Trophoblast cell (in vitro differentiated cells and primary cell): Measurements from ENCODE around the gene OGDHL.

Experiments used
- DNase-seq, 2 donors: peaks; one replicate each; pipeline ENCODE4 v3.0.0-alpha.2; 2016
- H2AFZ ChIP-seq: 2 replicates; pipeline ENCODE4 v1.6.1; 2013; ENCODE audit warnings: low read length, moderate library complexity, mild to moderate bottlenecking; ENCODE audit not compliant: insufficient read depth, poor library complexity
- H2AK5ac ChIP-seq: 2 replicates; pipeline ENCODE4 v1.6.1; 2013; ENCODE audit warnings: mild to moderate bottlenecking, low read length
- H2BK120ac ChIP-seq: 2 replicates; pipeline ENCODE4 v1.6.1; 2013; ENCODE audit warnings: low read length, mild to moderate bottlenecking, moderate library complexity; ENCODE audit not compliant: insufficient read depth, poor library complexity
- H2BK12ac ChIP-seq: 2 replicates; pipeline ENCODE4 v1.6.1; 2013; ENCODE audit warnings: mild to moderate bottlenecking, low read length, moderate library complexity
- H2BK5ac ChIP-seq: 2 replicates; pipeline ENCODE4 v1.6.1; 2013; ENCODE audit warnings: low read length, low read depth, moderate library complexity, mild to moderate bottlenecking; ENCODE audit not compliant: poor library complexity
- H3K14ac ChIP-seq: 2 replicates; pipeline ENCODE4 v1.6.1; 2013; ENCODE audit warnings: mild to moderate bottlenecking, low read length
- H3K18ac ChIP-seq: 2 replicates; pipeline ENCODE4 v1.6.1; 2013; ENCODE audit warnings: mild to moderate bottlenecking, low read length
- H3K23ac ChIP-seq: 2 replicates; pipeline ENCODE4 v1.6.1; 2013; ENCODE audit warnings: low read length
- H3K27ac ChIP-seq: 2 replicates; pipeline ENCODE4 v1.5.1; 2013; ENCODE audit warnings: low read depth, mild to moderate bottlenecking, inconsistent platforms, low read length, moderate library complexity
- H3K27me3 ChIP-seq: 2 replicates; pipeline ENCODE4 v1.6.1; 2013; ENCODE audit warnings: inconsistent platforms, mild to moderate bottlenecking, low read length, moderate library complexity; ENCODE audit not compliant: insufficient read depth
- H3K36me3 ChIP-seq, 2 experiments: 1 replicate in 1 of 2; 2 replicates in 1 of 2; pipeline ENCODE4 v1.6.1; 2013; ENCODE audit warnings: low read length in 2 of 2, mild to moderate bottlenecking in 2 of 2, moderate library complexity in 1 of 2; ENCODE audit not compliant: insufficient read depth in 2 of 2, control insufficient read depth in 1 of 2
- H3K4ac ChIP-seq: 2 replicates; pipeline ENCODE4 v1.6.1; 2013; ENCODE audit warnings: low read depth, mild to moderate bottlenecking, low read length, moderate library complexity
- H3K4me1 ChIP-seq, 2 experiments: 1 replicate in 1 of 2; 2 replicates in 1 of 2; pipeline ENCODE4 v1.6.1; 2013; ENCODE audit warnings: low read length in 2 of 2, mild to moderate bottlenecking in 2 of 2, moderate library complexity in 1 of 2; ENCODE audit not compliant: insufficient read depth in 2 of 2, control insufficient read depth in 1 of 2
- H3K4me2 ChIP-seq: 2 replicates; pipeline ENCODE4 v1.6.1; 2013; ENCODE audit warnings: inconsistent platforms, mild to moderate bottlenecking, low read length, moderate library complexity
- H3K4me3 ChIP-seq: 2 replicates; pipeline ENCODE4 v1.5.1; 2013; ENCODE audit warnings: mild to moderate bottlenecking, low read depth, low read length, inconsistent platforms
- H3K79me1 ChIP-seq: one replicate; pipeline ENCODE4 v1.6.1; 2013; ENCODE audit warnings: low read length
- H3K79me2 ChIP-seq: 2 replicates; pipeline ENCODE4 v1.6.1; 2013; ENCODE audit warnings: low read length, mild to moderate bottlenecking; ENCODE audit not compliant: control insufficient read depth, insufficient read depth, poor library complexity
- H3K9ac ChIP-seq: 2 replicates; pipeline ENCODE4 v1.6.1; 2013; ENCODE audit warnings: mild to moderate bottlenecking, low read length
- H3K9me3 ChIP-seq: 2 replicates; pipeline ENCODE4 v1.6.1; 2013; ENCODE audit warnings: low read depth, mild to moderate bottlenecking, control low read depth, inconsistent platforms, low read length; ENCODE audit not compliant: insufficient read depth
- H4K12ac ChIP-seq: 2 replicates; pipeline ENCODE4 v1.6.1; 2013; ENCODE audit warnings: low read depth, mild to moderate bottlenecking, low read length, moderate library complexity
- H4K8ac ChIP-seq: 2 replicates; pipeline ENCODE4 v1.6.1; 2013; ENCODE audit warnings: low read depth, mild to moderate bottlenecking, low read length, moderate library complexity
- H4K91ac ChIP-seq: one replicate; pipeline ENCODE4 v1.6.1; 2013; ENCODE audit warnings: low read depth, mild to moderate bottlenecking, low read length, moderate library complexity
- WGBS: extraction: QIAGEN DNeasy Blood & Tissue Kit; methylation state at CpG from one replicate; pipeline ENCODE4 v1.1.7; 2013; ENCODE audit warnings: missing lambda C conversion rate; ENCODE audit not compliant: insufficient read length, insufficient coverage; ENCODE audit errors: extremely low coverage; 5-methylcytosine and 5-hydroxymethylcytosine counted together

OGDHL gene

DNA sequence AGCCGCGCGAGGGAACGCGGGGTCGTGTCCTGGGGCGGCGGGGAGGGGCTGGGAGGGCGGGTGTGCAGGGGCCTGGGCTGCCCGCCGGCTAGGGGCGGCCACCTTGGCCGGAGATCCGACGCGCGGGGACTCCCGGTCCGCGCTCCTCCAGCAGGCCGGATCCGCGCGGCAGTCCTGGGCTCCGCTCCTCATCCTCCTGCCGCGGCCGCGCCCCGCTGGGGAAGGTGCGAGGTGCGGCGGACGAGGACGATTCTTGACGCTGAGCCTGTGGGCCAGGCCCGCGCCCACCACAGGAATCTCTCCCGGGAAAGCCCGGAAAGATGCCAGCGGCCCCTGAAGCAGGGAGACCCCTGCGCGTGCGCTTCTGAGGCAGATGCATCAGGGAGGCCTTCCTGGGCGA is 6.6 kb upstream of the OGDHL start:
- Histone ChIP-seq H2AK5ac (no peak overlapping the region), H3K27me3 (peaks cover 4% of the 10 kb centered on the region), H4K8ac (no peak overlapping the region), H3K36me3 (no peaks in the 10 kb centered on the region), H3K4me1 (no peaks in the 10 kb centered on the region), H3K27ac (no peak overlapping the region), H3K9me3 (no peaks in the 10 kb centered on the region), H4K12ac (no peak overlapping the region), H3K9ac (no peak overlapping the region), H2BK5ac (no peak overlapping the region), H2AFZ (no peak overlapping the region), H2BK120ac (no peak overlapping the region), H3K4me2 (no peak overlapping the region), H3K14ac (no peak overlapping the region), H2BK12ac (no peak overlapping the region), H3K4me3 (no peak overlapping the region), H3K79me2 (no peaks in the 10 kb centered on the region), H3K79me1 (no peaks in the 10 kb centered on the region), H3K23ac (no peak overlapping the region), H3K4ac (no peak overlapping the region), H3K18ac (no peak overlapping the region), H4K91ac (no peak overlapping the region)
- no peak for DNase-seq
- WGBS: no CpG with 5 or more reads among the region's 45 CpGs

- H3K23ac ChIP-seq: no peak overlapping the region
- no peak overlapping the region for H3K14ac ChIP-seq
- no peaks in the 10 kb centered on the region for H3K36me3 ChIP-seq
- H2BK120ac ChIP-seq: no peak overlapping the region
- peak overlapping the region; percentile 11 for H3K4me2 ChIP-seq
- DNase-seq: no peak
- no CpG with 5 or more reads among the region's 38 CpGs for WGBS
- no peaks in the 10 kb centered on the region for H3K79me2 ChIP-seq
- no peak overlapping the region for H3K4me3 ChIP-seq
- H4K8ac ChIP-seq: no peak overlapping the region
- no peak overlapping the region for H3K18ac ChIP-seq
- H2AK5ac ChIP-seq: no peak overlapping the region
- H3K9ac ChIP-seq: no peak overlapping the region
- H4K12ac ChIP-seq: no peak overlapping the region
- H4K91ac ChIP-seq: no peak overlapping the region
- H3K27ac ChIP-seq: no peak overlapping the region
- no peak overlapping the region for H2BK12ac ChIP-seq
- no peaks in the 10 kb centered on the region for H3K79me1 ChIP-seq
- H3K4ac ChIP-seq: no peak overlapping the region
- no peaks in the 10 kb centered on the region for H3K9me3 ChIP-seq
- no peak overlapping the region for H2BK5ac ChIP-seq
- no peak overlapping the region for H2AFZ ChIP-seq
- H3K4me1 ChIP-seq: no peaks in the 10 kb centered on the region
- peaks cover 4% of the 10 kb centered on the region for H3K27me3 ChIP-seq
Observed at GRCh38 chr10:49768329-49768728, 6.2 kb upstream of the OGDHL start.

DNA sequence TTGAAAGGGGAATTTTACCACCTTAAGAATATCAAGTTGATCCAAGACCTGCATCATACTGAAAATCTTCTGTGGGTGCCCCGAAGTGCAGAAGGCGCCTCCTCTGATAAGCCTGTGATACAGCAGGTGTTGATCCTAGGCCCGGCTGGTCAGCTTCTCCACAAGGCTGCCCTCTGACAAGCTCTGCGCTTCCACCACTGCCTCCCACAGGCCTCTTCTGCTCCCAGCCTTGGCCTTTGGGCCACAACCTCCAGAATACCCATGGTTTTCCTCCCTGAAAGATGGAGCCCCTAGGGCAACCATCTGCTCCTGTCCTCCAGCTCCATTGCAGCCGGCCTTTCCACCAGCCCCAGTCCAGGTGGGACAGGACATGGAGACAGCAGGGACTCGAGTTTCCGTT is 5.6 kb upstream of the OGDHL start:
- Histone ChIP-seq H3K27me3 (peaks cover 4% of the 10 kb centered on the region), H2AK5ac (no peak overlapping the region), H3K79me2 (no peaks in the 10 kb centered on the region), H3K27ac (no peak overlapping the region), H3K9me3 (no peaks in the 10 kb centered on the region), H3K4me2 (no peak overlapping the region), H3K4ac (no peak overlapping the region), H2BK5ac (no peak overlapping the region), H3K23ac (peak overlapping the region; percentile 82), H3K14ac (peak overlapping the region; percentile 53), H2AFZ (no peak overlapping the region), H2BK120ac (no peak overlapping the region), H4K91ac (no peak overlapping the region), H3K36me3 (no peaks in the 10 kb centered on the region), H3K4me3 (no peak overlapping the region), H3K4me1 (no peaks in the 10 kb centered on the region), H3K18ac (no peak overlapping the region), H4K8ac (no peak overlapping the region), H3K9ac (no peak overlapping the region), H3K79me1 (no peaks in the 10 kb centered on the region), H2BK12ac (no peak overlapping the region), H4K12ac (no peak overlapping the region)
- DNase-seq: no peak
- WGBS: no CpG with 5 or more reads among the region's 7 CpGs

- peaks cover 4% of the 10 kb centered on the region for H3K27me3 ChIP-seq
- H3K4me1 ChIP-seq: peaks cover 3% of the 10 kb centered on the region in 2 experiments
- no peak overlapping the region for H4K8ac ChIP-seq
- H3K18ac ChIP-seq: no peak overlapping the region
- no CpG with 5 or more reads among the region's 2 CpGs for WGBS
- peaks cover 6% of the 10 kb centered on the region for H3K79me1 ChIP-seq
- H3K9ac ChIP-seq: no peak overlapping the region
- no peak overlapping the region for H3K4ac ChIP-seq
- no peak overlapping the region for H3K4me2 ChIP-seq
- H3K36me3 ChIP-seq: no peaks in the 10 kb centered on the region
- no peak overlapping the region for H3K14ac ChIP-seq
- H2BK5ac ChIP-seq: no peak overlapping the region
- no peak overlapping the region for H4K12ac ChIP-seq
- H2AK5ac ChIP-seq: no peak overlapping the region
- H2AFZ ChIP-seq: no peak overlapping the region
- H3K23ac ChIP-seq: no peak overlapping the region
- no peak overlapping the region for H2BK12ac ChIP-seq
- H3K79me2 ChIP-seq: peaks cover 3% of the 10 kb centered on the region
- no peak overlapping the region for H3K4me3 ChIP-seq
- no peak overlapping the region for H3K27ac ChIP-seq
- no peak overlapping the region for H4K91ac ChIP-seq
- H3K9me3 ChIP-seq: no peaks in the 10 kb centered on the region
- H2BK120ac ChIP-seq: no peak overlapping the region
- no peak for DNase-seq
Observed at GRCh38 chr10:49766484-49766883, 4.4 kb upstream of the OGDHL start.
